Measurements from ENCODE around the gene CAPN11. TPM values are rescaled to one million over a fixed set of nuclear protein-coding genes. Genes with fewer than 3 reads are reported as not detected.

Gene CAPN11
- total and polyA plus RNA-seq, 9 of the 15 experiments (the other 6 are each of a cell fraction or from before 2014, with no cell fraction given): 0.03 to 0.61 (median 0.17) TPM; not detected in 1

DNA sequence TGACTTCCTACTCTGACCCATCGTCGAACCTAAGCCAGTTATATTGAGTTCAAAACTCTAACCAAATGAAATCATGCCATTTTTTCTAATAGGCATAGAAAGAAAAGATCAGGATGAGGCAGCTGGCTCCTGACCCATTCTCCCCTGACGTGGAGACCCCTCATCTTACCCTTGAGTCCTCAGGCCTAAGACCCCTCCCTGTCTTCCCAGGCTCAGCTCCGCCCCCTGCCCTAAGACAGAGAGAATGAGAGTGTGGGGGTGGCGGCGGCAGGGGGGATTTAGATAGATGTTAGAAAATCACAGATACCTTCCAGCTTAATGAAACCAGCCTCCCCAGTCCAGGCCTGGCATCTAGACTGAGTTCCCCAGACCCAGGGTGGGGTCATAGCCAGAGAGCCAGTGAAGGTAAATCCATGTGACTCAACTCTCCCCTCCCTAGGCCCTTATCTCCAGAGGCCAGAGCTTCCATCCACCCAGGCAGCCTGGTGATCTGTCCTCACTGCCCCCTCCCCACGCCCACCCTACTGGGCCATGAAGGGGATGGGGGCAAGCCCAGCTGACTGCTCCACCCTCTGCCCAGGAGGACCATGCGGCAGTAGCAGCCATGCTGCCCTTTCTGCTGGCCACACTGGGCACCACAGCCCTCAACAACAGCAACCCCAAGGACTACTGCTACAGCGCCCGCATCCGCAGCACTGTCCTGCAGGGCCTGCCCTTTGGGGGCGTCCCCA, 24.5 kb upstream of the CAPN11 start (continued):
- TF ChIP-seq, protein P1, sequence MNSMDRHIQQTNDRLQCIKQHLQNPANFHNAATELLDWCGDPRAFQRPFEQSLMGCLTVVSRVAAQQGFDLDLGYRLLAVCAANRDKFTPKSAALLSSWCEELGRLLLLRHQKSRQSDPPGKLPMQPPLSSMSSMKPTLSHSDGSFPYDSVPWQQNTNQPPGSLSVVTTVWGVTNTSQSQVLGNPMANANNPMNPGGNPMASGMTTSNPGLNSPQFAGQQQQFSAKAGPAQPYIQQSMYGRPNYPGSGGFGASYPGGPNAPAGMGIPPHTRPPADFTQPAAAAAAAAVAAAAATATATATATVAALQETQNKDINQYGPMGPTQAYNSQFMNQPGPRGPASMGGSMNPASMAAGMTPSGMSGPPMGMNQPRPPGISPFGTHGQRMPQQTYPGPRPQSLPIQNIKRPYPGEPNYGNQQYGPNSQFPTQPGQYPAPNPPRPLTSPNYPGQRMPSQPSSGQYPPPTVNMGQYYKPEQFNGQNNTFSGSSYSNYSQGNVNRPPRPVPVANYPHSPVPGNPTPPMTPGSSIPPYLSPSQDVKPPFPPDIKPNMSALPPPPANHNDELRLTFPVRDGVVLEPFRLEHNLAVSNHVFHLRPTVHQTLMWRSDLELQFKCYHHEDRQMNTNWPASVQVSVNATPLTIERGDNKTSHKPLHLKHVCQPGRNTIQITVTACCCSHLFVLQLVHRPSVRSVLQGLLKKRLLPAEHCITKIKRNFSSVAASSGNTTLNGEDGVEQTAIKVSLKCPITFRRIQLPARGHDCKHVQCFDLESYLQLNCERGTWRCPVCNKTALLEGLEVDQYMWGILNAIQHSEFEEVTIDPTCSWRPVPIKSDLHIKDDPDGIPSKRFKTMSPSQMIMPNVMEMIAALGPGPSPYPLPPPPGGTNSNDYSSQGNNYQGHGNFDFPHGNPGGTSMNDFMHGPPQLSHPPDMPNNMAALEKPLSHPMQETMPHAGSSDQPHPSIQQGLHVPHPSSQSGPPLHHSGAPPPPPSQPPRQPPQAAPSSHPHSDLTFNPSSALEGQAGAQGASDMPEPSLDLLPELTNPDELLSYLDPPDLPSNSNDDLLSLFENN (IDR thresholded peaks at IDR 0.05; ENCODE audit: low read depth in 2 of 2, low read length in 2 of 2): peak in 1 of 2 experiments; percentile 40; a peak in 1 of 4 replicates
- peak; percentile 59 for TF ChIP-seq NEUROD1 (IDR thresholded peaks at IDR 0.05; ENCODE audit: borderline replicate concordance, low read depth, low read length, partially characterized antibody)
- peak; percentile 91 for TF ChIP-seq NCOR1 (IDR thresholded peaks at IDR 0.05)
- TF ChIP-seq SMARCA4 (IDR thresholded peaks at IDR 0.05): peak; percentile 95
- no peak for TF ChIP-seq FOXK1 (CRISPR knock-in tag; IDR thresholded peaks at IDR 0.05; ENCODE audit: borderline replicate concordance)
- TF ChIP-seq FOXM1 (IDR thresholded peaks at IDR 0.05; ENCODE audit: low read depth): peak; percentile 49; the same call in 1 of the 2 replicates
- TF ChIP-seq FOXM1 (CRISPR knock-in tag; IDR thresholded peaks at IDR 0.05; ENCODE audit: low read depth): no peak
- TF ChIP-seq, protein P2, sequence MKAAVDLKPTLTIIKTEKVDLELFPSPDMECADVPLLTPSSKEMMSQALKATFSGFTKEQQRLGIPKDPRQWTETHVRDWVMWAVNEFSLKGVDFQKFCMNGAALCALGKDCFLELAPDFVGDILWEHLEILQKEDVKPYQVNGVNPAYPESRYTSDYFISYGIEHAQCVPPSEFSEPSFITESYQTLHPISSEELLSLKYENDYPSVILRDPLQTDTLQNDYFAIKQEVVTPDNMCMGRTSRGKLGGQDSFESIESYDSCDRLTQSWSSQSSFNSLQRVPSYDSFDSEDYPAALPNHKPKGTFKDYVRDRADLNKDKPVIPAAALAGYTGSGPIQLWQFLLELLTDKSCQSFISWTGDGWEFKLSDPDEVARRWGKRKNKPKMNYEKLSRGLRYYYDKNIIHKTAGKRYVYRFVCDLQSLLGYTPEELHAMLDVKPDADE (conservative IDR thresholded peaks at IDR 0.05; ENCODE audit: control insufficient read depth, low read depth, low read length): peak; percentile 48; the same call in 1 of the 2 replicates
- TF ChIP-seq JUND (IDR thresholded peaks at IDR 0.05; ENCODE audit: borderline replicate concordance, low read depth, low read length): peak; percentile 89
- peak; percentile 69; the same call in 2 of the 3 replicates for TF ChIP-seq JUND (tag; IDR thresholded peaks at IDR 0.05; ENCODE audit: borderline replicate concordance, low read depth, low read length)
- TF ChIP-seq, protein P3, sequence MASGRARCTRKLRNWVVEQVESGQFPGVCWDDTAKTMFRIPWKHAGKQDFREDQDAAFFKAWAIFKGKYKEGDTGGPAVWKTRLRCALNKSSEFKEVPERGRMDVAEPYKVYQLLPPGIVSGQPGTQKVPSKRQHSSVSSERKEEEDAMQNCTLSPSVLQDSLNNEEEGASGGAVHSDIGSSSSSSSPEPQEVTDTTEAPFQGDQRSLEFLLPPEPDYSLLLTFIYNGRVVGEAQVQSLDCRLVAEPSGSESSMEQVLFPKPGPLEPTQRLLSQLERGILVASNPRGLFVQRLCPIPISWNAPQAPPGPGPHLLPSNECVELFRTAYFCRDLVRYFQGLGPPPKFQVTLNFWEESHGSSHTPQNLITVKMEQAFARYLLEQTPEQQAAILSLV (tag; IDR thresholded peaks at IDR 0.05): no peak
- peak; percentile 71 for TF ChIP-seq MYC (IDR thresholded peaks at IDR 0.05; ENCODE audit: low read depth, low read length)
- TF ChIP-seq MYC (CRISPR knock-in tag; IDR thresholded peaks at IDR 0.05; ENCODE audit: borderline replicate concordance, low read depth): no peak
- TF ChIP-seq POLR2G (IDR thresholded peaks at IDR 0.05; ENCODE audit: low read depth, low read length): 0 out of 2 replicates have a peak, but pooled peaks have one; percentile 46
- TF ChIP-seq CBFA2T3 (IDR thresholded peaks at IDR 0.05): peak; percentile 94
- peak; percentile 94 for TF ChIP-seq HMGN3 (IDR thresholded peaks at IDR 0.05; ENCODE audit: borderline replicate concordance, extremely low read depth, insufficient read length, low read depth, low read length)
- TF ChIP-seq, protein P4, sequence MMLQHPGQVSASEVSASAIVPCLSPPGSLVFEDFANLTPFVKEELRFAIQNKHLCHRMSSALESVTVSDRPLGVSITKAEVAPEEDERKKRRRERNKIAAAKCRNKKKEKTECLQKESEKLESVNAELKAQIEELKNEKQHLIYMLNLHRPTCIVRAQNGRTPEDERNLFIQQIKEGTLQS (IDR thresholded peaks at IDR 0.05): peak; percentile 63
- TF ChIP-seq, protein P4 (CRISPR knock-in tag; conservative IDR thresholded peaks at IDR 0.05): no peak
- peak; percentile 77 for TF ChIP-seq MAZ (CRISPR knock-in tag; conservative IDR thresholded peaks at IDR 0.05 in 1 of 2, IDR thresholded peaks at IDR 0.05 in 1 of 2)
- peak; percentile 44 for TF ChIP-seq CXXC5 (CRISPR knock-in tag; IDR thresholded peaks at IDR 0.05)
- TF ChIP-seq MTA1 (IDR thresholded peaks at IDR 0.05; ENCODE audit: borderline replicate concordance): peak; percentile 74

Measured in K562 (cell line).